Neural cell (in vitro differentiated cells): ENCODE data around the gene TNKS1BP1.

Experiments
- CTCF ChIP-seq: fragments of 450-650 bp; IDR thresholded peaks from 2 replicates; pipeline ENCODE4 v1.5.1; 2014; ENCODE audit warnings: antibody characterized with exemption, mild to moderate bottlenecking, moderate library complexity; ENCODE audit not compliant: poor library complexity, severe bottlenecking
- EP300 ChIP-seq: fragments of 450-650 bp; conservative IDR thresholded peaks from 2 replicates; pipeline ENCODE4 v1.6.1; 2014; ENCODE audit warnings: antibody characterized with exemption, mild to moderate bottlenecking, moderate library complexity; ENCODE audit not compliant: poor library complexity, severe bottlenecking
- POLR2AphosphoS5 ChIP-seq: IDR thresholded peaks from 2 replicates; pipeline ENCODE4 v1.6.1; 2012
- RAD21 ChIP-seq: fragments of 450-650 bp; conservative IDR thresholded peaks from 2 replicates; pipeline ENCODE4 v1.6.1; 2014; ENCODE audit warnings: antibody characterized with exemption, mild to moderate bottlenecking, moderate library complexity
- SMC3 ChIP-seq: fragments of 450-650 bp; conservative IDR thresholded peaks from 2 replicates; pipeline ENCODE4 v1.6.1; 2014; ENCODE audit warnings: antibody characterized with exemption, mild to moderate bottlenecking, moderate library complexity; ENCODE audit not compliant: poor library complexity

GRCh38 chr11:57331720-57332119 is 7.0 kb upstream of the TNKS1BP1 start:
- TF ChIP-seq POLR2AphosphoS5 (no peak), CTCF (no peak), SMC3 (no peak), EP300 (no peak), RAD21 (no peak)
